Measurements from ENCODE around the gene NIF3L1.

GRCh38 chr2:200930947-200931626, 41.9 kb downstream of the NIF3L1 start:
- TF ChIP-seq EP300 (IDR thresholded peaks at IDR 0.05) = no peak
- TF ChIP-seq, protein P1, sequence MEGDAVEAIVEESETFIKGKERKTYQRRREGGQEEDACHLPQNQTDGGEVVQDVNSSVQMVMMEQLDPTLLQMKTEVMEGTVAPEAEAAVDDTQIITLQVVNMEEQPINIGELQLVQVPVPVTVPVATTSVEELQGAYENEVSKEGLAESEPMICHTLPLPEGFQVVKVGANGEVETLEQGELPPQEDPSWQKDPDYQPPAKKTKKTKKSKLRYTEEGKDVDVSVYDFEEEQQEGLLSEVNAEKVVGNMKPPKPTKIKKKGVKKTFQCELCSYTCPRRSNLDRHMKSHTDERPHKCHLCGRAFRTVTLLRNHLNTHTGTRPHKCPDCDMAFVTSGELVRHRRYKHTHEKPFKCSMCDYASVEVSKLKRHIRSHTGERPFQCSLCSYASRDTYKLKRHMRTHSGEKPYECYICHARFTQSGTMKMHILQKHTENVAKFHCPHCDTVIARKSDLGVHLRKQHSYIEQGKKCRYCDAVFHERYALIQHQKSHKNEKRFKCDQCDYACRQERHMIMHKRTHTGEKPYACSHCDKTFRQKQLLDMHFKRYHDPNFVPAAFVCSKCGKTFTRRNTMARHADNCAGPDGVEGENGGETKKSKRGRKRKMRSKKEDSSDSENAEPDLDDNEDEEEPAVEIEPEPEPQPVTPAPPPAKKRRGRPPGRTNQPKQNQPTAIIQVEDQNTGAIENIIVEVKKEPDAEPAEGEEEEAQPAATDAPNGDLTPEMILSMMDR (IDR thresholded peaks at IDR 0.05) = no peak
- TF ChIP-seq POLR2A (IDR thresholded peaks at IDR 0.05) = no peak
- TF ChIP-seq POLR2AphosphoS5 (IDR thresholded peaks at IDR 0.05) = no peak
